PC-9 (cell line): ENCODE results near the gene C10orf143. TPM values are rescaled to one million over a fixed set of nuclear protein-coding genes. Genes with fewer than 3 reads are reported as not detected.

ENCODE experiments used
- BruUV-seq: library from RNA; stranded (reverse); fragments of 400-500 nt; replicated peaks from 2 replicates; lab custom pipeline; 2021; lab: Mats Ljungman, UMichigan
- CTCF ChIA-PET: fragments of 300-600 bp; sonication (Branson Sonifier 250); formaldehyde crosslinking; loops from one replicate; lab custom pipeline; 2022; ENCODE audit warnings: antibody characterized with exemption; lab: Charles Lee
- POLR2A ChIA-PET: fragments of 300-600 bp; sonication (Branson Sonifier 250); formaldehyde crosslinking; loops from one replicate; lab custom pipeline; 2022; ENCODE audit warnings: antibody characterized with exemption; ENCODE audit not compliant: unreplicated experiment; lab: Charles Lee
- DNase-seq, 2 experiments: peaks; one replicate each; pipeline versions ENCODE4 v3.0.0 to v3.0.0-alpha.2; 2015 to 2022; ENCODE audit warnings: mixed read lengths in 1 of 2
- H2AFZ ChIP-seq: fragments of 200-600 bp; sonication (generic); 2 replicates; pipeline ENCODE4 v1.8.1; 2017; ENCODE audit warnings: antibody characterized with exemption
- H3F3A ChIP-seq: fragments of 200-600 bp; sonication (generic); 2 replicates; pipeline ENCODE4 v1.8.1; 2017; ENCODE audit warnings: antibody characterized with exemption, mild to moderate bottlenecking, low read depth; ENCODE audit not compliant: insufficient read depth
- H3K27ac ChIP-seq: fragments of 200-600 bp; sonication (generic); 2 replicates; pipeline ENCODE4 v1.6.1; 2016; ENCODE audit warnings: mixed run types
- H3K27me3 ChIP-seq: fragments of 200-600 bp; sonication (generic); 2 replicates; pipeline ENCODE4 v1.6.1; 2016; ENCODE audit warnings: low read depth, mixed run types; ENCODE audit not compliant: insufficient read depth
- H3K36me3 ChIP-seq: fragments of 200-600 bp; sonication (generic); 2 replicates; pipeline ENCODE4 v1.6.1; 2016; ENCODE audit warnings: low read depth, mixed run types
- H3K4me1 ChIP-seq: fragments of 200-600 bp; sonication (generic); replicated peaks from 2 replicates; pipeline ENCODE4 v1.6.1; 2016; ENCODE audit warnings: mixed run types; ENCODE audit not compliant: insufficient read depth
- H3K4me2 ChIP-seq: fragments of 200-600 bp; sonication (generic); 2 replicates; pipeline ENCODE4 v1.6.1; 2017; ENCODE audit warnings: mixed run types
- H3K4me3 ChIP-seq: fragments of 200-600 bp; sonication (generic); 2 replicates; pipeline ENCODE4 v1.6.1; 2016; ENCODE audit warnings: mixed run types
- H3K79me2 ChIP-seq: fragments of 200-600 bp; sonication (generic); 2 replicates; pipeline ENCODE4 v1.6.1; 2017; ENCODE audit warnings: low read depth, mixed run types
- H3K9me2 ChIP-seq: fragments of 200-600 bp; sonication (generic); 2 replicates; pipeline ENCODE4 v1.8.1; 2017; ENCODE audit warnings: mild to moderate bottlenecking; ENCODE audit not compliant: insufficient read depth
- H3K9me3 ChIP-seq: fragments of 200-600 bp; sonication (generic); 2 replicates; pipeline ENCODE4 v1.8.1; 2016; ENCODE audit warnings: low read depth; ENCODE audit not compliant: insufficient read depth
- H4K20me1 ChIP-seq: fragments of 200-600 bp; sonication (generic); 2 replicates; pipeline ENCODE4 v1.8.1; 2017; ENCODE audit not compliant: insufficient read depth
- CTCF ChIP-seq: fragments of 200-600 bp; sonication (generic); conservative IDR thresholded peaks from 2 replicates; pipeline ENCODE4 v1.6.1; 2017; ENCODE audit warnings: mixed run types, antibody characterized with exemption, mild to moderate bottlenecking, moderate library complexity
- EZH2 ChIP-seq: fragments of 200-600 bp; sonication (generic); IDR thresholded peaks from 2 replicates; pipeline ENCODE4 v1.8.0; 2017; ENCODE audit warnings: antibody characterized with exemption, low read depth
- intact Hi-C: fragments of 100-400 bp; cut with micrococcal nuclease; formaldehyde crosslinking; loops from one replicate; pipeline ENCODE4 v1.10.0; 2022; ENCODE audit not compliant: unreplicated experiment
- total RNA-seq: library from RNA; stranded (reverse); gene quantifications from 2 replicates; pipeline ENCODE4 v1.2.3, GENCODE V29; 2021

The C10orf143 gene
- total RNA-seq, 1 experiment from 2014 or later = 2.8 TPM

GRCh38 chr10:130047336-130047735 is 63.3 kb downstream of the C10orf143 start:
- Histone ChIP-seq H3K36me3 (no peaks in the 10 kb centered on the region), H3K4me1 (no peaks in the 10 kb centered on the region), H3K9me2 (no peaks in the 10 kb centered on the region), H4K20me1 (no peaks in the 10 kb centered on the region), H3F3A (no peaks in the 10 kb centered on the region), H3K4me3 (no peak overlapping the region), H3K27me3 (no peaks in the 10 kb centered on the region), H3K4me2 (no peak overlapping the region), H3K79me2 (no peaks in the 10 kb centered on the region), H3K27ac (no peak overlapping the region), H3K9me3 (no peaks in the 10 kb centered on the region), H2AFZ (no peak overlapping the region)
- DNase-seq = no peak
- TF ChIP-seq CTCF (no peak), EZH2 (no peak)
- ChIA-PET CTCF (no interaction called here), POLR2A (no interaction called here)
- intact Hi-C loops = no loop called here
- no TSS peak for BruUV-seq

GRCh38 chr10:130046591-130046990 is 64.0 kb downstream of the C10orf143 start:
- TF ChIP-seq CTCF = no peak
- TF ChIP-seq EZH2 = no peak
- no peak overlapping the region for H3K27ac ChIP-seq
- DNase-seq = no peak
- H3K9me3 ChIP-seq = no peaks in the 10 kb centered on the region
- no peaks in the 10 kb centered on the region for H3K36me3 ChIP-seq
- no peak overlapping the region for H3K4me3 ChIP-seq
- no peak overlapping the region for H3K4me2 ChIP-seq
- intact Hi-C loops = no loop called here
- no TSS peak for BruUV-seq
- no peaks in the 10 kb centered on the region for H3K9me2 ChIP-seq
- H4K20me1 ChIP-seq = no peaks in the 10 kb centered on the region
- no peaks in the 10 kb centered on the region for H3F3A ChIP-seq
- no peaks in the 10 kb centered on the region for H3K27me3 ChIP-seq
- ChIA-PET CTCF (no interaction called here), POLR2A (no interaction called here)
- no peak overlapping the region for H2AFZ ChIP-seq
- no peaks in the 10 kb centered on the region for H3K79me2 ChIP-seq
- H3K4me1 ChIP-seq = no peaks in the 10 kb centered on the region

GRCh38 chr10:130045801-130046321 is 64.8 kb downstream of the C10orf143 start:
- intact Hi-C loops = no loop called here
- BruUV-seq = no TSS peak
- Histone ChIP-seq H3K4me2 (no peak overlapping the region), H3K79me2 (no peaks in the 10 kb centered on the region), H3K4me3 (no peak overlapping the region), H2AFZ (no peak overlapping the region), H3F3A (no peaks in the 10 kb centered on the region), H3K36me3 (no peaks in the 10 kb centered on the region), H4K20me1 (no peaks in the 10 kb centered on the region), H3K9me3 (no peaks in the 10 kb centered on the region), H3K27me3 (no peaks in the 10 kb centered on the region), H3K4me1 (no peaks in the 10 kb centered on the region), H3K9me2 (no peaks in the 10 kb centered on the region), H3K27ac (no peak overlapping the region)
- CTCF ChIA-PET = no interaction called here
- no peak for DNase-seq
- POLR2A ChIA-PET = no interaction called here
- no peak for TF ChIP-seq CTCF
- TF ChIP-seq EZH2 = no peak
